Stimulated activated CD4-positive, alpha-beta T cell treated with anti-CD3 and anti-CD28 coated beads, TNF-alpha, amount 100 ng/mL, for 48 hours (primary cell): ENCODE measurements around the gene IFNK.

Experiments
- DNase-seq, 3 donors: peaks; one replicate each; pipeline ENCODE4 v3.0.0-alpha.2; 2020; ENCODE audit warnings: low read depth in 3 of 3

IFNK gene

GRCh38 chr9:27511771-27512170 lies 12.3 kb upstream of the IFNK start:
- DNase-seq, result no peak

- no peak for DNase-seq
Measured at GRCh38 chr9:27514551-27514950, 9.5 kb upstream of the IFNK start.

DNA sequence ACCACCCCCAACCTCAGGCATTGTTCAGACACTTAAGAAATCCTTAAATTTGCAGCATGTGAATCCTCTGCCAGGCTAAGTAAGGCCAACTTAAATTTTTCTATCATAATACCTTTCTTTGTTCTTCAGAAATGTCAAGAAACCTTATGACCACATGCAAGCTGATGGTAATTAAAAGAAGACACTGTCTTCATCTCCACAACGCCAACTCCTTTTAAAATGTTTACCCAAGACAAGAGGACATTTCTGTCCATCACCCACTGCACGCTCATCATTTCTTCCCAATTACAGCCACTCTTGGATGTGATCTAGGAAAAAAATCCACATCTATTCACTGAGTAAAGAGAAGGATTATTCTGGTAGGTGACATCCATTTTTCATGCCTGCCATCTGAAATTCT lies 6.1 kb upstream of the IFNK start:
- DNase-seq, result no peak

GRCh38 chr9:27518809-27519208 lies 5.3 kb upstream of the IFNK start:
- DNase-seq, result no peak

GRCh38 chr9:27519466-27520465 lies 4.3 kb upstream of the IFNK start:
- no peak for DNase-seq

GRCh38 chr9:27520986-27521385 lies 3.1 kb upstream of the IFNK start:
- no peak for DNase-seq

- no peak for DNase-seq
Measured at GRCh38 chr9:27523141-27523540, 949 bp upstream of the IFNK start.

GRCh38 chr9:27527702-27528075 lies 3.6 kb downstream of the IFNK start:
- DNase-seq, result no peak

GRCh38 chr9:27528076-27528885 lies 4.2 kb downstream of the IFNK start:
- DNase-seq, result peak in 1 of 3 donors; percentile 40

DNA sequence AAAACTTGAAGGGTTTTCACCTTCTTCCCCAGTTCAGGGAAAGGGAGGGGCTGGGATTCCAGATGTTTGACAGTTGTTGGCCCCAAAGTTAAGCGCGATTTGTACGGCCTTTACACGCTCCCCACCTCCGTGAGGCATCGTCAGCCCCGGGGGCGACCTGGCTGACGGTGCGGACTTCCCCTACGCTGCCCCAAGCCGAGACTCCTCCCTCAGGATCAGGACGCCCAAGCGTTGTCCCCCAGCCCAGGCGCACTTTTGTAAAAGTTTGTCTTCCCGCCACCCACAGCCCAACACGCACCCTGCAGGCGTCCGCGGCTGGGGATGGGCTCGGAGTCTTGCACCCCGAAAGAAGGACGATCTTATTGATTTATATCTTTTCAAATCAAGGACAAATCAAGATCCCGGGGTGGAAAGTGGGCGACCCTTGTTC lies 4.8 kb downstream of the IFNK start:
- peak in 1 of 3 donors; percentile 15 for DNase-seq

GRCh38 chr9:27529316-27530278 lies 5.5 kb downstream of the IFNK start, which contains the start of gene MOB3B:
Gene MOB3B, minus strand, starts transcription at chr9:27529814. Its CDS starts 74,264 bp downstream, at chr9:27455550.
- peak; percentile 63 to 75 (median 65) for DNase-seq

DNA sequence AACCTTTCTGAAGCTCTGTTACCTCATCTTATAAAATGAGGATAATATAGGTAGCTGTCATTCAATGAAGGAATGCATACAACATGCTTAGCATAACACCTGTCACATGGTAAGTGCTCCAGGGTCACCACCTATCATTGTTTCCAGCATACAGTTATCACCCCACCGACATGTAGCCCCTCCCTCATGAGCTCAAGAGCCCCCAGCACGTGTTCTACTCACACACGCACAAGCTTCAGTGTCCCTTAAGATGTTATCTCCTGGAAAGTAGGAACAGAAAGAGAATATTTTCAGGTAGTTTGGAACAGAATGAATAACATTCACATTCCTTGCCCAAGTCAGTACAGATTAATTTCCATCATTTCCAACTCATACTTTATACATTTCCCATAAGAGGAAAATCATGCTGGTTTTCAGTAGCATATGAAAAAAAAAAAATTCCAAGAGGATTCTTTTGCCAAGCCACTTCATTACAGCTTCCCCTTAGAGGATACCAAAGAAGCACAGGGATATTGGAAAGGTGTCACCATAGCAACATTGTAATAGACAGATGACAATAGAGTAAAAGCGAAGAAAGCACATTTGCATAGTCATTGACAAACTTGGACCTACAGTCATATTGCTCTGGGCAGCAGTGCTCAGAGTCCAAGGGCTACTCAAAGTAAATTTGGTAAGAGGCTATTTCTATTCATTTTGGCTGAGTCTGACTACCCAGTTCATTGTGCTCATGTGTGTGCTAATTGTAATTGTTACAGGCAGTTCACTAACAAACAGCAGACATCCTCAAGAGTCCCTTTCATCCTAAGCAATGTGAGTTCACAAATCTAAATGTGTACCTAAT lies 7.0 kb downstream of the IFNK start:
- no peak for DNase-seq

- no peak for DNase-seq
Measured at GRCh38 chr9:27532046-27532445, 8.0 kb downstream of the IFNK start.

GRCh38 chr9:27533311-27533710 lies 9.2 kb downstream of the IFNK start:
- DNase-seq, result no peak

GRCh38 chr9:27534131-27534530 lies 10.0 kb downstream of the IFNK start:
- no peak for DNase-seq

- DNase-seq, result no peak
Measured at GRCh38 chr9:27534658-27535209, 10.6 kb downstream of the IFNK start.

GRCh38 chr9:27535701-27536118 lies 11.6 kb downstream of the IFNK start:
- no peak for DNase-seq

- no peak for DNase-seq
Measured at GRCh38 chr9:27536168-27536567, 12.1 kb downstream of the IFNK start.

DNA sequence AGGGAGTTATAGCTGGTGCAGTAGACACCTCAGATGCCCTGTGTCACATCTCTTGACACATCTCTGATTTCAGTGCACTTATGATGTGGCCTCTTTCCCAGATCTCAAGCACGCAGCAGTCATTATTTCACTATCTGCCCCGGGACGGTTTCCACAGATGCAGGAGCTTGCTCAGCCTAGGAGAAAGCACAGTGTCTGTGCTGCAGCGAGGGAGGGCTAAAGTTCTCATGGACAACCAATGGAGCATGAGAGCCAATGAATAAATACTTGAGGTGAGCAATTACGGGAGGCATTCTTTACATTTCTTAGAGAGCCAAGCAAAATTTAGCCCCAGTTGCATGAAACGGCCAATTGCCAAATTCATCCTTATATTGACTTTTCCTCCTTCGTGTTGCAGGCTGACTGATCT lies 12.9 kb downstream of the IFNK start:
- no peak for DNase-seq

GRCh38 chr9:27537756-27538155 lies 13.7 kb downstream of the IFNK start:
- no peak for DNase-seq
